ENCODE measurements around the gene CALM3.

- TF ChIP-seq CTCF (IDR thresholded peaks at IDR 0.05) (no peak), POLR2A (IDR thresholded peaks at IDR 0.05) (no peak)
These were observed 33.0 kb downstream of the CALM3 start for GRCh38 chr19:46634045-46634655.
